ENCODE results near the gene S100A7. TPM values are rescaled to one million over a fixed set of nuclear protein-coding genes. Genes with fewer than 3 reads are reported as not detected.

The S100A7 gene
- total and polyA plus RNA-seq, 4 donors: not detected

GRCh38 chr1:153426809-153427208 lies 33.6 kb downstream of the S100A7 start:
- TF ChIP-seq EGR1 (IDR thresholded peaks at IDR 0.05; ENCODE audit: low read depth in 2 of 2): no peak
- no peak for TF ChIP-seq HNF4A (conservative IDR thresholded peaks at IDR 0.05)
- TF ChIP-seq TAF1 (conservative IDR thresholded peaks at IDR 0.05): no peak
- TF ChIP-seq RXRA (IDR thresholded peaks at IDR 0.05): no peak
- no peak for TF ChIP-seq FOXA2 (IDR thresholded peaks at IDR 0.05)
- TF ChIP-seq ZBTB33 (IDR thresholded peaks at IDR 0.05): no peak
- TF ChIP-seq GABPA (IDR thresholded peaks at IDR 0.05 in 1 of 2, conservative IDR thresholded peaks at IDR 0.05 in 1 of 2): no peak
- TF ChIP-seq RAD21 (IDR thresholded peaks at IDR 0.05): no peak
- no peak for TF ChIP-seq FOXA1 (IDR thresholded peaks at IDR 0.05)
- TF ChIP-seq JUND (IDR thresholded peaks at IDR 0.05): no peak
- no peak for TF ChIP-seq SP1 (IDR thresholded peaks at IDR 0.05)
- no peak for TF ChIP-seq YY1 (IDR thresholded peaks at IDR 0.05)
- no peak for TF ChIP-seq NR2F2 (IDR thresholded peaks at IDR 0.05)
- TF ChIP-seq, protein P1, sequence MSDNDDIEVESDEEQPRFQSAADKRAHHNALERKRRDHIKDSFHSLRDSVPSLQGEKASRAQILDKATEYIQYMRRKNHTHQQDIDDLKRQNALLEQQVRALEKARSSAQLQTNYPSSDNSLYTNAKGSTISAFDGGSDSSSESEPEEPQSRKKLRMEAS (IDR thresholded peaks at IDR 0.05): no peak
- no peak for TF ChIP-seq HNF4G (IDR thresholded peaks at IDR 0.05)
- no peak for TF ChIP-seq CTCF (IDR thresholded peaks at IDR 0.05; ENCODE audit: low read depth, low read length, missing input control)
- no peak for TF ChIP-seq REST (IDR thresholded peaks at IDR 0.05)
- no peak for TF ChIP-seq ATF3 (IDR thresholded peaks at IDR 0.05)
- Histone ChIP-seq H3K36me3 (ENCODE audit: control insufficient read depth in 4 of 4, insufficient read depth in 3 of 4, low read depth in 1 of 4, low read length in 3 of 4) (no peaks in the 10 kb centered on the region), H3K9me3 (ENCODE audit: control insufficient read depth in 4 of 4, low read length in 3 of 4) (no peaks in the 10 kb centered on the region), H3K9ac (ENCODE audit: low read depth in 1 of 2, low read length in 2 of 2) (no peak overlapping the region), H3K27ac (ENCODE audit: low read depth in 1 of 2, low read length in 2 of 2) (no peak overlapping the region), H3K4me3 (ENCODE audit: low read depth in 1 of 3, low read length in 3 of 3) (no peak overlapping the region), H3K4me1 (ENCODE audit: control insufficient read depth in 4 of 4, insufficient read depth in 4 of 4, low read length in 3 of 4) (no peaks in the 10 kb centered on the region), H3K27me3 (ENCODE audit: control insufficient read depth in 4 of 4, insufficient read depth in 4 of 4, low read length in 3 of 4) (peaks cover 0 to 6% (median 0%) of the 10 kb centered on the region in 4 donors)
- no peak for DNase-seq (ENCODE audit: low spot score)
- 40% methylated on average over 1 of the region's 1 CpG for WGBS

Data from liver (tissue), 9 donors.